ENCODE data around the gene ERC1.

The ERC1 gene

DNA sequence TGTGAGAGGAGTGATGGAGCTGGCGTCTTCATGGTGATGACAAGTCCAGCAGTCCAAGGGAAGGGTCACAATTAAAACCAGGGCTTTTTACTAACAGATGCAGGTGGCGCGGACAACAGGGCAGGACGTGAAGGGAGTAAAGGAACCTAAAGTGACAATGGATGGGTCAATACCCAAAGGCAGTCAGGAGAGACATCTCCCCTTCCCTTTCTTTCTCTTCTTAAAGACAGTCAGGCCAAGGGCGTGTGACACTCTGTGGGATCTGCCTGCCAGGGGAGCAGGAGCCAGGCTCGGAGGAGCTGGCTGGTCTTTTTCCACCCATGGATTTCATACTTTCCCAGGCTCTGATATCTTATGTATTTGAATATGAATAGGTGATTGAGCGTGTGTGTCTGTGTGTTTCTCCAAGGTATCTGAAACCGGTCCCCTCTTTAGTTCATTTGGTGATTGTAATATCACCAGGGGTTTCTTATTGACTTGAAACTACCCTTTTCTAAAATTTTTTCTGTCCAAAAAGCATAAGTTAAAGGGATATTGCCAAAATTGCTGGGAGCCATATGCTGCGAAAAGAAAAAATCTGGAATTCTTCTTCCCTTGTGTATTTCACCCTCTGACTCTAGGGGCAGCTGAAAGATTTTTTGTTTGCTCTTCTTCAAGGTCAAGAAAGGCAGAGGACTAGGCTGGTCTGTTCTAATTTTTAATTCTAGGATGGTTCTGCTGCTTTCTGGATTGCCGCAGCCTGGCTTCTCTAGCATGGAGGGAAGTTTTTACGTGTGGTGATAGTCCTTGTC, 541.5 kb downstream of the ERC1 start:
- no peak overlapping the region for H3K4me3 ChIP-seq (ENCODE audit: severe bottlenecking)
- ATAC-seq (ENCODE audit: low read depth) = no peak
- no peaks in the 10 kb centered on the region for H3K9me3 ChIP-seq (ENCODE audit: severe bottlenecking)
- H3K27me3 ChIP-seq (ENCODE audit: insufficient read depth, poor library complexity, severe bottlenecking) = peaks cover 20% of the 10 kb centered on the region
- H3K4me1 ChIP-seq (ENCODE audit: insufficient read depth, poor library complexity, severe bottlenecking) = no peaks in the 10 kb centered on the region
- no peak for TF ChIP-seq CTCF (IDR thresholded peaks at IDR 0.05; ENCODE audit: poor library complexity, severe bottlenecking)
- H3K27ac ChIP-seq (ENCODE audit: poor library complexity, severe bottlenecking) = no peak overlapping the region
- H3K36me3 ChIP-seq (ENCODE audit: low read depth) = no peaks in the 10 kb centered on the region
- DNase-seq (ENCODE audit: low spot score) = peak; percentile 30

DNA sequence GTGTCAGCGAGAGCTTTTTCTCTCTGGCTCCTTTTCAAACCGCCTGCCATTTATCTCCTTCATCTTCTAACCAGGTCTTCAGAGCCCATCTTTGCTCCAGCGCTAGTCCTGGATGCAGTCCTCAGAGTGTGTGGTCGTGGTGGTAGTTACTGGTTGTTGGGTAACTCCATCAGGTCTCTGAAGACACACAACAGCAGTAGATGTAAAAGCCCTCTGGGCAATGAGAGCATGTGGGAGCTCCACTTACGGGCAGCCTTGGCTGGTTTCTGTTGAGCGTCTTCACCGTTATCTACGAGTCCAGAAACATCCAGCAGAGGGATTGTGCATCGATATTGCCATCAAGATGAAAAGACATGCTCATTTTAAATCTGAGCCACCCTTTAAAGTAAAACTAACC, 542.2 kb downstream of the ERC1 start:
- no peaks in the 10 kb centered on the region for H3K4me1 ChIP-seq (ENCODE audit: insufficient read depth, poor library complexity, severe bottlenecking)
- H3K27me3 ChIP-seq (ENCODE audit: insufficient read depth, poor library complexity, severe bottlenecking) = peaks cover 20% of the 10 kb centered on the region
- no peaks in the 10 kb centered on the region for H3K36me3 ChIP-seq (ENCODE audit: low read depth)
- peak; percentile 19 for DNase-seq (ENCODE audit: low spot score)
- H3K9me3 ChIP-seq (ENCODE audit: severe bottlenecking) = no peaks in the 10 kb centered on the region
- no peak overlapping the region for H3K4me3 ChIP-seq (ENCODE audit: severe bottlenecking)
- H3K27ac ChIP-seq (ENCODE audit: poor library complexity, severe bottlenecking) = no peak overlapping the region
- ATAC-seq (ENCODE audit: low read depth) = no peak
- TF ChIP-seq CTCF (IDR thresholded peaks at IDR 0.05; ENCODE audit: poor library complexity, severe bottlenecking) = no peak

DNA sequence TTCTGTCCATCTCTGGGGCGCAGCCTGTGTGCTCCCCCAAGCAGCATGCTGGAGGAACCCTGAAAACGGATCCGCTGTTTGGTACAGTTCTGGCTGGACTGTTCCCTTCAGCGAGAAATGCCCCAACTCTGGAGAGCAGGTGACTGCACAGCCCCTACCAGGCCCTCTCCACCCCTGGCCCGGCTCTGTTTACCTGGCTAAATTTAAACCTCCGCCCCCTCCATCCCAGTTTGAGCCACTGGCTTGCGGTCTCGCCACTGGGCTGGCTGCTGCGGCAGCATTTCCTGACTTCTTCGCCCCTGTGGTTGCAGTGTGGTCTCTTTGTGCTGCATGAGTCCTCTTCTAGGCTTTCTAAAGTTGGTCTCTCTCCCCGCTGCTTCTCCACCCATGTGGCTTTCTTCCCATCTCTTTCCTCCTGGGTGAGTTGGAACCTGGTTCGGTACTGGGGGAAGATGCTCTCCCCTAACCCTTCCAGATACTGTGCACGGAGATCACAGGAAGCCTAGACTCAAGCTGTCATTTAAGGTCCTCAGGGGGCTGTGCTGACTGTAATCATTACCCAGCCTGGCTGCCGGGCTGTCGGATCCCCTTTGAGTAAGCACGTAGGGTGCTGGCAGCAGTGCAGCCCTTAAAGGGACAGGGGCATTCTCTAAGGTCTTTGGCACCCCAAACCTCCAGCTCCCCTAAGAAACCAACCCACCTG, 542.7 kb downstream of the ERC1 start:
- ATAC-seq (ENCODE audit: low read depth) (no peak), DNase-seq (ENCODE audit: low spot score) (peak; percentile 48)
- H3K4me1 ChIP-seq (ENCODE audit: insufficient read depth, poor library complexity, severe bottlenecking) = no peaks in the 10 kb centered on the region
- peaks cover 20% of the 10 kb centered on the region for H3K27me3 ChIP-seq (ENCODE audit: insufficient read depth, poor library complexity, severe bottlenecking)
- H3K36me3 ChIP-seq (ENCODE audit: low read depth) = no peaks in the 10 kb centered on the region
- no peak for TF ChIP-seq CTCF (IDR thresholded peaks at IDR 0.05; ENCODE audit: poor library complexity, severe bottlenecking)
- no peak overlapping the region for H3K27ac ChIP-seq (ENCODE audit: poor library complexity, severe bottlenecking)
- no peak overlapping the region for H3K4me3 ChIP-seq (ENCODE audit: severe bottlenecking)
- H3K9me3 ChIP-seq (ENCODE audit: severe bottlenecking) = no peaks in the 10 kb centered on the region

DNA sequence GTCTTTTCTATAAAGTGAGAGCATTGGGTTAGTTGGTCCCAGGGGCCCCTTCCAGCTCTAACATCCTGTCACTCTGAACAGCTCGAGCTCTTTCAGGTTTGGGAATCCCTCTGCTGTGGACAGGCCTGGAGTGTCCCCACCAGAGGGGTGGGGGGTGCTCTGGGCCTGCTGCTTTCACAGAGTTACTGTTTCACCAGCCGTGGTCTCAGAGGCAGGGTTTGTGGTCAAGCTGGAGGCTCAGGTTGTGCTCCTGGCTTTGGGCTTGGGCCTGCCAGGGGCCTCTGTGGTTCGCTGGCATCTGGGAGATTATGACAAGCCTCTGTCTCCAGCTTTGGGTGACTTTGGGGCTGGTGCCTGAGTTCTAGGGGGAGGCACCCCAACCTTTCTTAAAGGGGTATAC, 543.7 kb downstream of the ERC1 start:
- no peaks in the 10 kb centered on the region for H3K36me3 ChIP-seq (ENCODE audit: low read depth)
- peaks cover 15% of the 10 kb centered on the region for H3K27me3 ChIP-seq (ENCODE audit: insufficient read depth, poor library complexity, severe bottlenecking)
- no peaks in the 10 kb centered on the region for H3K4me1 ChIP-seq (ENCODE audit: insufficient read depth, poor library complexity, severe bottlenecking)
- no peaks in the 10 kb centered on the region for H3K9me3 ChIP-seq (ENCODE audit: severe bottlenecking)
- H3K4me3 ChIP-seq (ENCODE audit: severe bottlenecking) = no peak overlapping the region
- no peak for TF ChIP-seq CTCF (IDR thresholded peaks at IDR 0.05; ENCODE audit: poor library complexity, severe bottlenecking)
- no peak overlapping the region for H3K27ac ChIP-seq (ENCODE audit: poor library complexity, severe bottlenecking)
- DNase-seq (ENCODE audit: low spot score) (peak; percentile 59), ATAC-seq (ENCODE audit: low read depth) (no peak)

- Histone ChIP-seq H3K36me3 (ENCODE audit: low read depth) (no peaks in the 10 kb centered on the region), H3K27me3 (ENCODE audit: insufficient read depth, poor library complexity, severe bottlenecking) (peaks cover 6% of the 10 kb centered on the region), H3K9me3 (ENCODE audit: severe bottlenecking) (no peaks in the 10 kb centered on the region), H3K4me1 (ENCODE audit: insufficient read depth, poor library complexity, severe bottlenecking) (peaks cover 15% of the 10 kb centered on the region), H3K27ac (ENCODE audit: poor library complexity, severe bottlenecking) (no peak overlapping the region), H3K4me3 (ENCODE audit: severe bottlenecking) (no peak overlapping the region)
- no peak for ATAC-seq (ENCODE audit: low read depth)
- no peak for DNase-seq (ENCODE audit: low spot score)
- no peak for TF ChIP-seq CTCF (IDR thresholded peaks at IDR 0.05; ENCODE audit: poor library complexity, severe bottlenecking)
Observed at GRCh38 chr12:1536817-1537216, 545.8 kb downstream of the ERC1 start.

Measured in RWPE2 (cell line).